HG03558 (cell line): Measurements from ENCODE around the gene NFIX.

ENCODE experiments used
- ATAC-seq: cut with Tn5 transposase; IDR thresholded peaks from one replicate; pipeline ENCODE4 v1.9.1; 2021; ENCODE audit warnings: moderate number of reproducible peaks; ENCODE audit not compliant: unreplicated experiment; ENCODE audit errors: extremely low read depth

NFIX gene

GRCh38 chr19:13069415-13070359 is 74.4 kb downstream of the NFIX start:
- ATAC-seq: no peak

GRCh38 chr19:13070425-13071140 is 75.3 kb downstream of the NFIX start:
- ATAC-seq: no peak

- ATAC-seq: no peak
Observed at GRCh38 chr19:13071444-13072187, 76.3 kb downstream of the NFIX start.

GRCh38 chr19:13072188-13072908 is 77.1 kb downstream of the NFIX start:
- ATAC-seq: no peak

- no peak for ATAC-seq
Observed at GRCh38 chr19:13073263-13073662, 78.0 kb downstream of the NFIX start.

GRCh38 chr19:13074378-13074777 is 79.1 kb downstream of the NFIX start:
- ATAC-seq: no peak

- no peak for ATAC-seq
Observed at GRCh38 chr19:13076320-13076719, 81.0 kb downstream of the NFIX start.

GRCh38 chr19:13076787-13077186 is 81.5 kb downstream of the NFIX start:
- ATAC-seq: no peak

GRCh38 chr19:13077240-13077639 is 82.0 kb downstream of the NFIX start:
- no peak for ATAC-seq

- no peak for ATAC-seq
Observed at GRCh38 chr19:13078381-13078780, 83.1 kb downstream of the NFIX start.

- ATAC-seq: no peak
Observed at GRCh38 chr19:13078897-13079541, 83.7 kb downstream of the NFIX start.

- no peak for ATAC-seq
Observed at GRCh38 chr19:13079542-13079986, 84.3 kb downstream of the NFIX start.

GRCh38 chr19:13082192-13083007 is 87.1 kb downstream of the NFIX start:
- no peak for ATAC-seq

GRCh38 chr19:13083008-13083404 is 87.7 kb downstream of the NFIX start:
- ATAC-seq: no peak

- ATAC-seq: no peak
Observed at GRCh38 chr19:13083627-13084026, 88.4 kb downstream of the NFIX start.

- ATAC-seq: no peak
Observed at GRCh38 chr19:13085666-13086065, 90.4 kb downstream of the NFIX start.

GRCh38 chr19:13086341-13086740 is 91.1 kb downstream of the NFIX start:
- no peak for ATAC-seq

GRCh38 chr19:13087295-13087694 is 92.0 kb downstream of the NFIX start:
- no peak for ATAC-seq
